Stimulated activated effector memory CD8-positive, alpha-beta T cell treated with anti-CD3 and anti-CD28 coated beads, Interleukin-12 subunit alpha, Interleukin-12 subunit beta, amount 100 ng/mL, for 72 hours (primary cell): ENCODE results near the gene YIF1B.
"Not testable (repeated sequence)": the region's sequence is repeated elsewhere in the genome, so short reads cannot be mapped to it uniquely, and the experiment has no call there.

Experiments used
- ATAC-seq: fragments of 150-1000 bp; cut with Tn5 transposase; 2 replicates; pipeline ENCODE4 v1.10.0; 2021
- DNase-seq, 2 donors: peaks; one replicate each; pipeline ENCODE4 v3.0.0; 2021 to 2022; ENCODE audit warnings: low spot score in 2 of 2
- H3K27ac Mint-ChIP-seq: one replicate; pipeline ENCODE4 v1.8.0; 2022; ENCODE audit warnings: mild to moderate bottlenecking, mixed read lengths
- H3K36me3 Mint-ChIP-seq: one replicate; pipeline ENCODE4 v1.8.0; 2022; ENCODE audit warnings: mild to moderate bottlenecking, mixed read lengths
- H3K4me1 Mint-ChIP-seq: one replicate; pipeline ENCODE4 v1.8.0; 2022; ENCODE audit warnings: mixed read lengths
- H3K4me3 Mint-ChIP-seq: one replicate; pipeline ENCODE4 v1.8.0; 2022; ENCODE audit warnings: mild to moderate bottlenecking, mixed read lengths
- H3K9me3 Mint-ChIP-seq: one replicate; pipeline ENCODE4 v1.8.0; 2022; ENCODE audit warnings: mixed read lengths

The YIF1B gene

GRCh38 chr19:38346837-38347236 is 31.1 kb upstream of the YIF1B start:
- Mint-ChIP-seq H3K4me3 (no peak overlapping the region), H3K27ac (no peak overlapping the region), H3K4me1 (no peaks in the 10 kb centered on the region), H3K9me3 (no peaks in the 10 kb centered on the region), H3K36me3 (no peaks in the 10 kb centered on the region)
- ATAC-seq (no peak), DNase-seq (no peak)

GRCh38 chr19:38340927-38341326 is 25.2 kb upstream of the YIF1B start:
- Mint-ChIP-seq H3K4me1 (peaks cover 23% of the 10 kb centered on the region), H3K27ac (no peak overlapping the region), H3K9me3 (no peaks in the 10 kb centered on the region), H3K4me3 (no peak overlapping the region), H3K36me3 (peaks cover 20% of the 10 kb centered on the region)
- ATAC-seq (no peak), DNase-seq (no peak)

- H3K36me3 Mint-ChIP-seq = peaks cover 23% of the 10 kb centered on the region
- not testable (repeated sequence) for H3K4me3 Mint-ChIP-seq, H3K27ac Mint-ChIP-seq, H3K9me3 Mint-ChIP-seq, DNase-seq, ATAC-seq
- H3K4me1 Mint-ChIP-seq = peaks cover 23% of the 10 kb centered on the region
Measured at GRCh38 chr19:38339011-38339410, 23.3 kb upstream of the YIF1B start.

GRCh38 chr19:38337360-38337653 is 21.6 kb upstream of the YIF1B start:
- peaks cover 23% of the 10 kb centered on the region for H3K36me3 Mint-ChIP-seq
- H3K4me3 Mint-ChIP-seq = peak overlapping the region; percentile 84
- peaks cover 23% of the 10 kb centered on the region for H3K4me1 Mint-ChIP-seq
- DNase-seq = no peak
- peak overlapping the region; percentile 90 for H3K27ac Mint-ChIP-seq
- ATAC-seq = no peak
- H3K9me3 Mint-ChIP-seq = no peaks in the 10 kb centered on the region

GRCh38 chr19:38336638-38337359 is 21.1 kb upstream of the YIF1B start:
- Mint-ChIP-seq H3K27ac (peak overlapping the region; percentile 90), H3K9me3 (no peaks in the 10 kb centered on the region), H3K4me1 (peaks cover 23% of the 10 kb centered on the region), H3K36me3 (peaks cover 23% of the 10 kb centered on the region), H3K4me3 (peak overlapping the region; percentile 84)
- ATAC-seq (peak; percentile 75), DNase-seq (peak; percentile 86 to 97)

- Mint-ChIP-seq H3K36me3 (peaks cover 23% of the 10 kb centered on the region), H3K4me1 (peaks cover 23% of the 10 kb centered on the region), H3K27ac (peak overlapping the region; percentile 90), H3K9me3 (no peaks in the 10 kb centered on the region), H3K4me3 (peak overlapping the region; percentile 84)
- ATAC-seq = peak; percentile 86
- peak; percentile 80 to 97 for DNase-seq
Measured at GRCh38 chr19:38335949-38336637, 20.3 kb upstream of the YIF1B start.

GRCh38 chr19:38333245-38333644 is 17.5 kb upstream of the YIF1B start:
- DNase-seq = no peak
- Mint-ChIP-seq H3K36me3 (peaks cover 30% of the 10 kb centered on the region), H3K27ac (peak overlapping the region; percentile 18), H3K4me1 (peaks cover 15% of the 10 kb centered on the region), H3K9me3 (no peaks in the 10 kb centered on the region), H3K4me3 (no peak overlapping the region)
- ATAC-seq = no peak

- peaks cover 36% of the 10 kb centered on the region for H3K36me3 Mint-ChIP-seq
- peaks cover 14% of the 10 kb centered on the region for H3K4me1 Mint-ChIP-seq
- no peak for DNase-seq
- no peak overlapping the region for H3K27ac Mint-ChIP-seq
- no peak for ATAC-seq
- H3K9me3 Mint-ChIP-seq = no peaks in the 10 kb centered on the region
- H3K4me3 Mint-ChIP-seq = no peak overlapping the region
Measured at GRCh38 chr19:38331728-38332127, 16.0 kb upstream of the YIF1B start.

GRCh38 chr19:38329651-38330050 is 13.9 kb upstream of the YIF1B start:
- Mint-ChIP-seq H3K36me3 (peaks cover 46% of the 10 kb centered on the region), H3K27ac (peak overlapping the region; percentile 73), H3K9me3 (no peaks in the 10 kb centered on the region), H3K4me3 (no peak overlapping the region), H3K4me1 (peaks cover 6% of the 10 kb centered on the region)
- DNase-seq (no peak), ATAC-seq (no peak)

- Mint-ChIP-seq H3K9me3 (no peaks in the 10 kb centered on the region), H3K27ac (no peak overlapping the region), H3K36me3 (peaks cover 52% of the 10 kb centered on the region), H3K4me1 (peaks cover 14% of the 10 kb centered on the region), H3K4me3 (no peak overlapping the region)
- ATAC-seq (no peak), DNase-seq (no peak)
Measured at GRCh38 chr19:38326591-38326990, 10.8 kb upstream of the YIF1B start.

GRCh38 chr19:38324431-38324830 is 8.7 kb upstream of the YIF1B start:
- Mint-ChIP-seq H3K9me3 (no peaks in the 10 kb centered on the region), H3K4me3 (no peak overlapping the region), H3K27ac (no peak overlapping the region), H3K4me1 (peaks cover 30% of the 10 kb centered on the region), H3K36me3 (peaks cover 50% of the 10 kb centered on the region)
- DNase-seq = no peak
- no peak for ATAC-seq

GRCh38 chr19:38323291-38323690 is 7.5 kb upstream of the YIF1B start:
- Mint-ChIP-seq H3K4me3 (no peak overlapping the region), H3K4me1 (peaks cover 39% of the 10 kb centered on the region), H3K36me3 (peaks cover 39% of the 10 kb centered on the region), H3K9me3 (no peaks in the 10 kb centered on the region), H3K27ac (no peak overlapping the region)
- DNase-seq (no peak), ATAC-seq (no peak)

- Mint-ChIP-seq H3K4me3 (peak overlapping the region; percentile 89), H3K27ac (peak overlapping the region; percentile 87), H3K4me1 (peaks cover 43% of the 10 kb centered on the region), H3K9me3 (no peaks in the 10 kb centered on the region), H3K36me3 (peaks cover 27% of the 10 kb centered on the region)
- DNase-seq (no peak), ATAC-seq (no peak)
Measured at GRCh38 chr19:38321646-38322196, 6.0 kb upstream of the YIF1B start.

- DNase-seq (no peak), ATAC-seq (no peak)
- H3K27ac Mint-ChIP-seq = peak overlapping the region; percentile 87
- peaks cover 19% of the 10 kb centered on the region for H3K36me3 Mint-ChIP-seq
- no peaks in the 10 kb centered on the region for H3K9me3 Mint-ChIP-seq
- H3K4me3 Mint-ChIP-seq = peak overlapping the region; percentile 89
- peaks cover 50% of the 10 kb centered on the region for H3K4me1 Mint-ChIP-seq
Measured at GRCh38 chr19:38320969-38321339, 5.2 kb upstream of the YIF1B start.

- Mint-ChIP-seq H3K4me1 (peaks cover 50% of the 10 kb centered on the region), H3K9me3 (no peaks in the 10 kb centered on the region), H3K27ac (peak within 1 kb of the TSS; percentile 87), H3K4me3 (peak within 1 kb of the TSS; percentile 89), H3K36me3 (peaks cover 13% of the 10 kb centered on the region)
- ATAC-seq (peak; percentile 22), DNase-seq (peak; percentile 36 to 73)
Measured at GRCh38 chr19:38319421-38320258, 3.9 kb upstream of the YIF1B start, which contains the start of gene KCNK6. Gene KCNK6 (plus strand): TSS chr19:38319845. CDS start chr19:38319951, 106 bp downstream.
